ENCODE data around the gene OR5AC2.

DNA sequence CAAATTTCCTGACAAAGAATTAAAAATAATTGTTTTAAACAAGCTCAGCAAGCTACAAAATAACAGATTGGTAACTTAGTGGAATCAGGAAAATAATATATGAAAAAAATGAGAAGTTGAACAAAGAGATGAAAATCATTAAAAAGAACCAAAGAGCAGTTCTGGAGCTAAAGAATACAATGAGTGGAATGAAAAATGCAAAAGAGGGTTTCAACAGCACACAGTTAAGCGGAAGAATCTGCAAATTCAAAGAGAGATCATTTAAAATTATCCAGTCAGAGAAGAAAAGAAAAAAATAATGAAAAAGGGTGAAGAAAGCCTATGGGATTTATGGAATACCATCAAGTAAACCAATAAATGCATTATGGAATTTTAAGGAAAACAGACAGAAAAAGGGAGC is 45.6 kb upstream of the OR5AC2 start:
- no peak for TF ChIP-seq ZFP30 (CRISPR knock-in tag; IDR thresholded peaks at IDR 0.05)
- TF ChIP-seq SNAI2 (CRISPR knock-in tag; IDR thresholded peaks at IDR 0.05) = no peak
- no peak for TF ChIP-seq CSDC2 (CRISPR knock-in tag; IDR thresholded peaks at IDR 0.05)
- TF ChIP-seq, protein P1, sequence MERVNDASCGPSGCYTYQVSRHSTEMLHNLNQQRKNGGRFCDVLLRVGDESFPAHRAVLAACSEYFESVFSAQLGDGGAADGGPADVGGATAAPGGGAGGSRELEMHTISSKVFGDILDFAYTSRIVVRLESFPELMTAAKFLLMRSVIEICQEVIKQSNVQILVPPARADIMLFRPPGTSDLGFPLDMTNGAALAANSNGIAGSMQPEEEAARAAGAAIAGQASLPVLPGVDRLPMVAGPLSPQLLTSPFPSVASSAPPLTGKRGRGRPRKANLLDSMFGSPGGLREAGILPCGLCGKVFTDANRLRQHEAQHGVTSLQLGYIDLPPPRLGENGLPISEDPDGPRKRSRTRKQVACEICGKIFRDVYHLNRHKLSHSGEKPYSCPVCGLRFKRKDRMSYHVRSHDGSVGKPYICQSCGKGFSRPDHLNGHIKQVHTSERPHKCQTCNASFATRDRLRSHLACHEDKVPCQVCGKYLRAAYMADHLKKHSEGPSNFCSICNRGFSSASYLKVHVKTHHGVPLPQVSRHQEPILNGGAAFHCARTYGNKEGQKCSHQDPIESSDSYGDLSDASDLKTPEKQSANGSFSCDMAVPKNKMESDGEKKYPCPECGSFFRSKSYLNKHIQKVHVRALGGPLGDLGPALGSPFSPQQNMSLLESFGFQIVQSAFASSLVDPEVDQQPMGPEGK (CRISPR knock-in tag; IDR thresholded peaks at IDR 0.05; ENCODE audit: borderline replicate concordance) = no peak
- TF ChIP-seq RARB (CRISPR knock-in tag; IDR thresholded peaks at IDR 0.05) = no peak
- no peak for TF ChIP-seq ESRRG (CRISPR knock-in tag; IDR thresholded peaks at IDR 0.05)
